Heart left ventricle (tissue), 13 donors: ENCODE data around the gene C5orf15.

ENCODE experiments used
- CTCF ChIP-seq, 12 donors: fragments of 200-600 bp; sonication (generic) in 4 of 12; IDR thresholded peaks; one replicate each; pipeline versions ENCODE4 v1.5.0 to v1.8.0; 2018 to 2022; ENCODE audit warnings: antibody characterized with exemption in 12 of 12, mild to moderate bottlenecking in 5 of 12
- POLR2A ChIP-seq, 2 donors: fragments of 450-650 bp; IDR thresholded peaks; one replicate each; pipeline ENCODE4 v1.6.1; 2017; ENCODE audit warnings: antibody characterized with exemption in 2 of 2, mild to moderate bottlenecking in 2 of 2, moderate library complexity in 2 of 2
- donor health status: ischemic (EF 13 %, LVEDD 7.1; RV severe dilation, severe dysfunction).
- donor health status: DM: no; HTN: yes; CAD: no.
- donor health status: DM: no; HTN: no; CAD: no.
- donor health status: ischemic (EF 25% LVEDD 6.9; RV normal size, moderate dysfunction).
- donor health status: ischemic (EF 25% LVEDD 5.7; RV mildly dilated, moderate dysfunction).
- donor health status: ischemic (EF 35%, LVEDD 5.7; RV mildly dilated, moderate dysfunction).
- donor health status: nonischemic (EF 11% LVEDD 7.7; RV severe dilation, severe dysfunction).
- donor health status: DM: yes; HTN: yes; CAD: no.
- donor health status: PGD.
- donor health status: ischemic (EF 29% LVEDD 5.4; RV normal size, mild dysfunction).
- donor health status: nonischemic (EF 23%, LVEDD 6.1; RV moderate dilation, normal function).

DNA sequence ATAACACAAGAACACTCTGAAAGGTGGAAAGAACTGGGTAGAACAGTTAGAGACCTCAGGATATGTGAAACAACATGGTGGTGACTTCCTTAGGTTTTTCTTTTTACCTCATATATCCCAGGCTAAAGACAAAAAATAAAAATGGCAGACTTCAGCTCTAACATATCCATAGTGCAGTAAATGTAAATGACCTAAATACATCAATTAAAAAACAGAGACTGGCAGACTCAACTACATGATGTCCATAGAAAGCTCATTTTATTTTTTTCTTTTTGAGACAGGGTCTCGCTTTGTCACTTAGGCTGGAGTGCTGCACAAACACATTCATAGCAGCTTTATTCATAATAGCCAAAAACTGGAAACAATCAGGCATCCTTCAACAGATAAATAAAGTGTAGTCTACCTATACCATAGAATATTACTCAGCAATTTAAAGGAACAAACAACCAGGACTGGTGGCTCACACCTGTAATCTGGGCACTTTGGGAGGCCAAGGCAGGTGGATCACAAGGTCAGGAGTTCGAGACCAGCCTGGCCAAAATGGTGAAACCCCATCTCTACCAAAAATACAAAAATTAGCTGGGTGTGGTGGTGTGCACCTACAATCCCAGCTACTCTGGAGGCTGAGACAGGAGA lies 4.8 kb downstream of the C5orf15 start:
- TF ChIP-seq CTCF (IDR thresholded peaks at IDR 0.05) (no peak), POLR2A (IDR thresholded peaks at IDR 0.05) (no peak)
